Dendritic cell treated with granulocyte-macrophage colony-stimulating factor and Interleukin-4, amounts not matched to agents 40 ng/mL and 50 ng/mL, for 4 days (primary cell): ENCODE results near the gene MAGEB17.
"Not testable (repeated sequence)": the region's sequence is repeated elsewhere in the genome, so short reads cannot be mapped to it uniquely, and the experiment has no call there.

Source experiments
- H3K27ac Mint-ChIP-seq: one replicate; pipeline ENCODE4 v1.8.0; 2022; ENCODE audit warnings: mild to moderate bottlenecking, mixed read lengths
- H3K27me3 Mint-ChIP-seq: one replicate; pipeline ENCODE4 v1.8.0; 2022; ENCODE audit warnings: mild to moderate bottlenecking, mixed read lengths
- H3K36me3 Mint-ChIP-seq: one replicate; pipeline ENCODE4 v1.8.0; 2022; ENCODE audit warnings: low read depth, mixed read lengths
- H3K4me1 Mint-ChIP-seq: one replicate; pipeline ENCODE4 v1.8.0; 2022; ENCODE audit warnings: low read depth, mixed read lengths
- H3K4me3 Mint-ChIP-seq: one replicate; pipeline ENCODE4 v1.8.0; 2022; ENCODE audit warnings: mild to moderate bottlenecking, moderate library complexity, mixed read lengths
- H3K9me3 Mint-ChIP-seq: one replicate; pipeline ENCODE4 v1.8.0; 2022; ENCODE audit warnings: mixed read lengths
- intact Hi-C: fragments of 100-400 bp; cut with micrococcal nuclease; formaldehyde crosslinking; loops from one replicate; pipeline ENCODE4 v1.15.0; 2022

MAGEB17 gene

GRCh38 chrX:16141422-16142245 is 25.6 kb upstream of the MAGEB17 start:
- Mint-ChIP-seq H3K4me3 (no peak overlapping the region), H3K27ac (no peak overlapping the region), H3K27me3 (peaks cover 10% of the 10 kb centered on the region), H3K4me1 (peaks cover 6% of the 10 kb centered on the region), H3K9me3 (peaks cover 15% of the 10 kb centered on the region), H3K36me3 (no peaks in the 10 kb centered on the region)
- intact Hi-C loops, result no loop called here

GRCh38 chrX:16142246-16142558 is 25.1 kb upstream of the MAGEB17 start:
- peaks cover 10% of the 10 kb centered on the region for H3K27me3 Mint-ChIP-seq
- H3K36me3 Mint-ChIP-seq, result no peaks in the 10 kb centered on the region
- H3K9me3 Mint-ChIP-seq, result peaks cover 15% of the 10 kb centered on the region
- H3K27ac Mint-ChIP-seq, result no peak overlapping the region
- intact Hi-C loops, result no loop called here
- H3K4me1 Mint-ChIP-seq, result peaks cover 6% of the 10 kb centered on the region
- H3K4me3 Mint-ChIP-seq, result no peak overlapping the region

GRCh38 chrX:16143968-16144367 is 23.3 kb upstream of the MAGEB17 start:
- H3K36me3 Mint-ChIP-seq, result no peaks in the 10 kb centered on the region
- intact Hi-C loops, result no loop called here
- H3K9me3 Mint-ChIP-seq, result peaks cover 15% of the 10 kb centered on the region
- no peak overlapping the region for H3K27ac Mint-ChIP-seq
- no peaks in the 10 kb centered on the region for H3K4me1 Mint-ChIP-seq
- H3K4me3 Mint-ChIP-seq, result no peak overlapping the region
- H3K27me3 Mint-ChIP-seq, result peaks cover 10% of the 10 kb centered on the region

GRCh38 chrX:16144420-16144819 is 22.9 kb upstream of the MAGEB17 start:
- H3K36me3 Mint-ChIP-seq, result no peaks in the 10 kb centered on the region
- no peaks in the 10 kb centered on the region for H3K4me1 Mint-ChIP-seq
- H3K9me3 Mint-ChIP-seq, result peaks cover 15% of the 10 kb centered on the region
- H3K27me3 Mint-ChIP-seq, result peaks cover 10% of the 10 kb centered on the region
- no peak overlapping the region for H3K27ac Mint-ChIP-seq
- intact Hi-C loops, result no loop called here
- no peak overlapping the region for H3K4me3 Mint-ChIP-seq

- H3K27me3 Mint-ChIP-seq, H3K4me3 Mint-ChIP-seq, H3K4me1 Mint-ChIP-seq, intact Hi-C loops, H3K36me3 Mint-ChIP-seq, H3K27ac Mint-ChIP-seq: not testable (repeated sequence)
- H3K9me3 Mint-ChIP-seq, result peaks cover 15% of the 10 kb centered on the region
Observed at GRCh38 chrX:16145093-16145492, 22.2 kb upstream of the MAGEB17 start.

DNA sequence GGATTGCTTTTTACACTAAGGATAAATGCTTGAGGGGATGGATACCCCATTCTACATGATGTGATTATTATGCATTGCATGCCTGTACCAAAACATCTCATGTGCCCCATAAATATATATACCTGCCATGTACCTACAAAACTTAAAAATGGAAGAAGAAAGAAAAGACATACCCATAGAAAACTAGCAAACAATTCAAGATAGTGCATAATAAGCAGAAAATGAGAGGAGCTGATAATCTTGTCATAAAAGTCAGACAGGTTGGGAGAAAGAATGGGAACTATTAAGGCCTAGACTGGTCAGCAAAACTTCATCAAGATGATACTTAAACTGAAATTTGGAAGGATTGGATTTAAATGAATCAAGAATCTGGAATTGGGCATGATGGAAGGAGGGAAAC is 21.6 kb upstream of the MAGEB17 start:
- H3K9me3 Mint-ChIP-seq, result peaks cover 15% of the 10 kb centered on the region
- H3K4me3 Mint-ChIP-seq, result no peak overlapping the region
- no peaks in the 10 kb centered on the region for H3K4me1 Mint-ChIP-seq
- peaks cover 10% of the 10 kb centered on the region for H3K27me3 Mint-ChIP-seq
- H3K27ac Mint-ChIP-seq, result no peak overlapping the region
- H3K36me3 Mint-ChIP-seq, result no peaks in the 10 kb centered on the region
- intact Hi-C loops, result no loop called here

DNA sequence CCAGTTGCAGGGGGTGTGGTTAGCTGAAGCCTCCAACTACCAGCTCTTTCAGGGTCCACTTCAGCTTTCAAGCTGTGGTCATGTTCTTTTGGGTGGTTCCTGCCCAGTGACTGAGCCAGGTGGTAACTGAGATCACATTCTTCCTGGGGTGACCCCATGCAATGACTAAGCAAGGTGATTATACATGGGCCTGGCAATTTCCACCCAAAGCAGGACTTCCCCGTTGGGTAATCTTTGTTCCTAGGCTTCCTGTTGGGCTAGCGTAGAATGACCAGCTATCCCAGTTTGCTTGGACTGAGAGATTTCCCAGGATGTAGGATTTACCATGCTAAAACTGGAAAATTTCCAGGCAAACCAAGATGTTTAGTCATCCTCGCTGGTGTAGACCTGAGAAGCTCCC is 18.4 kb upstream of the MAGEB17 start:
- peaks cover under 1% of the 10 kb centered on the region for H3K27me3 Mint-ChIP-seq

GRCh38 chrX:16155581-16156096 is 11.6 kb upstream of the MAGEB17 start:
- Mint-ChIP-seq H3K36me3 (no peaks in the 10 kb centered on the region), H3K4me3 (no peak overlapping the region), H3K27ac (no peak overlapping the region), H3K27me3 (no peaks in the 10 kb centered on the region), H3K9me3 (no peaks in the 10 kb centered on the region), H3K4me1 (no peaks in the 10 kb centered on the region)
- intact Hi-C loops, result no loop called here

More for the DNA sequence above, 18.4 kb upstream of the MAGEB17 start:
- intact Hi-C loops, result no loop called here
- no peak overlapping the region for H3K27ac Mint-ChIP-seq
- no peaks in the 10 kb centered on the region for H3K4me1 Mint-ChIP-seq
- no peak overlapping the region for H3K4me3 Mint-ChIP-seq
- peaks cover 15% of the 10 kb centered on the region for H3K9me3 Mint-ChIP-seq
- H3K36me3 Mint-ChIP-seq, result no peaks in the 10 kb centered on the region

DNA sequence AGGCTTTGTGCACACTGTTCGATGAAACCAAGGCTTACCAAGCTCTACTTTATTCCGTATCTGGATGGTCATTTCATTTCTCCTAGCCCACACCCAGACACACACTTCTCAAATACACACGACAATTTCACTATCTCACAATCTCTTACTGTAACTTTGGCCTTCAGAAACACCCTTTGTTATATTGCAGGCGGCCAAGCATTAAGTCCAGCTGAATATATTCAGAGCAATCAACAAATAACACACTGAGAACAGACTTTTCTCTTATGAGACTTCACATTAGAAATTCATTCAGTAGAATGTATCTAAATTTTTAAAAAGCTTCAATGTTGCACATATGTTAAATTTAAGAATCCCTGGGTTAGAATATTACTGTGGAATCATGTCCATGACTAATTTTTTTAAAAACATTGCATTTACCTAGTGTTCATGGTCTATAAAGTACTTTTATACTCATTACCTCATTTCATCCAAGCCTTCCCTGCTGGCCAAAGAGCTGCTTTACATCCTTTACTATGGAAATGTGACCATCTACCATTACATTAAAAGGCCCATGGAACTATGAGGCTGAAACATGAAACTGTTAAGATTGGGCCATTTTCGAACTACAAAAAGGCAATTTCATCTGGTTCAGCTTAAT is 10.5 kb upstream of the MAGEB17 start:
- Mint-ChIP-seq H3K27ac (no peak overlapping the region), H3K9me3 (no peaks in the 10 kb centered on the region), H3K27me3 (no peaks in the 10 kb centered on the region), H3K4me3 (no peak overlapping the region), H3K4me1 (no peaks in the 10 kb centered on the region), H3K36me3 (no peaks in the 10 kb centered on the region)
- intact Hi-C loops, result no loop called here

GRCh38 chrX:16160729-16161128 is 6.6 kb upstream of the MAGEB17 start:
- no peak overlapping the region for H3K4me3 Mint-ChIP-seq
- H3K9me3 Mint-ChIP-seq, result peaks cover 13% of the 10 kb centered on the region
- intact Hi-C loops, result no loop called here
- H3K27me3 Mint-ChIP-seq, result peaks cover 1% of the 10 kb centered on the region
- no peak overlapping the region for H3K27ac Mint-ChIP-seq
- H3K36me3 Mint-ChIP-seq, result no peaks in the 10 kb centered on the region
- no peaks in the 10 kb centered on the region for H3K4me1 Mint-ChIP-seq

DNA sequence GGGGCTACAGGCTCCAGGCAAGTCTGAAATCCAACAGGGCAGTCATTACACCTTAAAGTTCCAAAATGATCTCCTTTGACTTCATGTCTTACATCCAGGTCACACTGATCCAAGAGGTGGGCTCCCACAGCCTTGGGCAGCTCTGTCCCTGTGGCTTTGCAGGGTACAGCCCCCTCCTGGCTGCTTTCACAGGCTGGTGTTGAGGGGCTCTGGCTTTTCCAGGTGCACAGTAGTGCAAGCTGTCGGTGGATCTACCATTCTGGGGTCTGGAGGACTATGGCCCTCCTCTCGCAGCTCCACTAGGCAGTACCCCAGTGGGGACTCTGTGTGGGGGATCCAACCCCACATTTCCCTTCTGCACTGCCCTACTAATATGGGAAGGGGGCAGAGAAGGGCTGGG is 6.1 kb upstream of the MAGEB17 start:
- H3K4me1 Mint-ChIP-seq, H3K36me3 Mint-ChIP-seq, H3K27ac Mint-ChIP-seq, intact Hi-C loops, H3K4me3 Mint-ChIP-seq, H3K27me3 Mint-ChIP-seq: not testable (repeated sequence)
- peaks cover 13% of the 10 kb centered on the region for H3K9me3 Mint-ChIP-seq

DNA sequence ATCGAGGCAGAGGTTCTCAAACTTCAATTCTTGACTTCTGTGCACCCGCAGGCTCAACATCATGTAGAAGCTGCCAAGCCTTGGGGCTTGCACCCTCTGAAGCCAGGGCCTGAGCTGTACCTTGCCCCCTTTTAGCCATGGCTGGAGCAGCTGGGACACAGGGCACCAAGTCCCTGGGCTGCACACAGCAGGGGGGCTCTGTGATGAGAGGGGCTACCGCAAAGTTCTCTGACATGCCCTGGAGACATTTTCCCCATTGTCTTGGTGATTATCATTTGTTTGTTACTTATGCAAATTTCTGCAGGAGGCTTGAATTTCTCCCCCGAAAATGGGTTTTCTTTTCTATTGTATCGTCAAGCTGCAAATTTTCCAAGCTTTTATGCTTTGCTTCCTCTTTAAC is 4.9 kb upstream of the MAGEB17 start:
- intact Hi-C loops, result no loop called here
- Mint-ChIP-seq H3K36me3 (no peaks in the 10 kb centered on the region), H3K27me3 (peaks cover 1% of the 10 kb centered on the region), H3K9me3 (peaks cover 13% of the 10 kb centered on the region), H3K4me1 (no peaks in the 10 kb centered on the region), H3K4me3 (no peak overlapping the region), H3K27ac (no peak overlapping the region)

GRCh38 chrX:16164748-16165147 is 2.5 kb upstream of the MAGEB17 start:
- peaks cover 13% of the 10 kb centered on the region for H3K9me3 Mint-ChIP-seq
- H3K4me1 Mint-ChIP-seq, result no peaks in the 10 kb centered on the region
- no peak overlapping the region for H3K27ac Mint-ChIP-seq
- intact Hi-C loops, result no loop called here
- H3K36me3 Mint-ChIP-seq, result no peaks in the 10 kb centered on the region
- peaks cover 1% of the 10 kb centered on the region for H3K27me3 Mint-ChIP-seq
- H3K4me3 Mint-ChIP-seq, result no peak overlapping the region

- intact Hi-C loops, result no loop called here
- Mint-ChIP-seq H3K9me3 (no peaks in the 10 kb centered on the region), H3K4me3 (no peak overlapping the region), H3K27ac (no peak overlapping the region), H3K27me3 (peaks cover 10% of the 10 kb centered on the region), H3K36me3 (no peaks in the 10 kb centered on the region), H3K4me1 (peaks cover 4% of the 10 kb centered on the region)
Observed at GRCh38 chrX:16171039-16171438, 3.8 kb downstream of the MAGEB17 start.
